Stimulated activated memory B cell treated with anti-CD40 and anti-IgM and Interleukin-4, amounts not matched to agents 10 μg/mL and 1 μg/mL and 100 μg/mL, for 72 hours (primary cell): ENCODE results near the gene R3HDM4.
"Not testable (repeated sequence)": the region's sequence is repeated elsewhere in the genome, so short reads cannot be mapped to it uniquely, and the experiment has no call there.

Source experiments
- ATAC-seq: fragments of 150-1000 bp; cut with Tn5 transposase; 2 replicates; pipeline ENCODE4 v1.10.0; 2021
- H3K27ac Mint-ChIP-seq: one replicate; pipeline ENCODE4 v1.8.0; 2022; ENCODE audit warnings: mild to moderate bottlenecking, mixed read lengths
- H3K27me3 Mint-ChIP-seq: one replicate; pipeline ENCODE4 v1.8.0; 2022; ENCODE audit warnings: mixed read lengths
- H3K36me3 Mint-ChIP-seq: one replicate; pipeline ENCODE4 v1.8.0; 2022; ENCODE audit warnings: mixed read lengths
- H3K4me1 Mint-ChIP-seq: one replicate; pipeline ENCODE4 v1.8.0; 2022; ENCODE audit warnings: mixed read lengths
- H3K4me3 Mint-ChIP-seq: one replicate; pipeline ENCODE4 v1.8.0; 2022; ENCODE audit warnings: mild to moderate bottlenecking, moderate library complexity, mixed read lengths
- H3K9me3 Mint-ChIP-seq: one replicate; pipeline ENCODE4 v1.8.0; 2022; ENCODE audit warnings: mixed read lengths

R3HDM4 gene

DNA sequence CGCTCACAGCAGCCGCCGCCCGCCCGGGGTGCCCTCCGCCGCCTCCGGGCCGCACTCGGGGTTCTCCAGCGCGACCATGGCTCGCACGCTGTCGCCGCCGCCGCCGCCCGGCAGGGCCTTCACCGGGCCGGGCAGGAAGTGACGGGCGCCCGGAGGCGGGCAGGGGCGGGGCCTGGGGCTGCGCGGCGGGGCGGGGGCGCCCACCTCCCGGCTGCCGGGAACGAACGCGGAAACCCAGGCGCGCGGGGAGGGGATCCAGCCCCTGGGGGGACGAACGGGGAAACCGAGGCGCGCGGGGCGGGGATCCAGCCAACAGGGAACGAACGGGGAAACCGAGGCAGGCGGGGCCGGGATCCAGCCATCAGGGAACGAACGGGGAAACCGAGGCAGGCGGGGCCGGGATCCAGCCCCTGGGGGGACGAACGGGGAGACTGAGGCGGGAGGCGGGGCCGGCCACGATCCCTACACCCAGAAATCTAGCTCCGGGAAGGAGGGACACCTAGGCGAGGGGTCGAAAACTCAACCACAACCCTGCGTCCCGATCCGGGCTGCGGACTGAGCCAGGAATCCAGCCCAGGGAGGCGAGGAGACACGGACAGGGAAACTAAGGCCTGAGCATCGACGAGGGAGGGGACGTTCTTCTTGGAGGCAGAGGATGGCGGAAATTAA is at the start of gene R3HDM4:
TSS of gene R3HDM4 (minus strand) at position 140 of the 669 bp plus-strand sequence. CDS start at position 78, 62 bp downstream.
- peak within 1 kb of the TSS; percentile 99 for H3K4me3 Mint-ChIP-seq
- H3K27me3 Mint-ChIP-seq, result no peaks in the 10 kb centered on the region
- peaks cover 13% of the 10 kb centered on the region for H3K36me3 Mint-ChIP-seq
- ATAC-seq, result peak; percentile 78
- peak within 1 kb of the TSS; percentile 92 for H3K27ac Mint-ChIP-seq
- H3K9me3 Mint-ChIP-seq, result no peaks in the 10 kb centered on the region
- H3K4me1 Mint-ChIP-seq, result peaks cover 40% of the 10 kb centered on the region

DNA sequence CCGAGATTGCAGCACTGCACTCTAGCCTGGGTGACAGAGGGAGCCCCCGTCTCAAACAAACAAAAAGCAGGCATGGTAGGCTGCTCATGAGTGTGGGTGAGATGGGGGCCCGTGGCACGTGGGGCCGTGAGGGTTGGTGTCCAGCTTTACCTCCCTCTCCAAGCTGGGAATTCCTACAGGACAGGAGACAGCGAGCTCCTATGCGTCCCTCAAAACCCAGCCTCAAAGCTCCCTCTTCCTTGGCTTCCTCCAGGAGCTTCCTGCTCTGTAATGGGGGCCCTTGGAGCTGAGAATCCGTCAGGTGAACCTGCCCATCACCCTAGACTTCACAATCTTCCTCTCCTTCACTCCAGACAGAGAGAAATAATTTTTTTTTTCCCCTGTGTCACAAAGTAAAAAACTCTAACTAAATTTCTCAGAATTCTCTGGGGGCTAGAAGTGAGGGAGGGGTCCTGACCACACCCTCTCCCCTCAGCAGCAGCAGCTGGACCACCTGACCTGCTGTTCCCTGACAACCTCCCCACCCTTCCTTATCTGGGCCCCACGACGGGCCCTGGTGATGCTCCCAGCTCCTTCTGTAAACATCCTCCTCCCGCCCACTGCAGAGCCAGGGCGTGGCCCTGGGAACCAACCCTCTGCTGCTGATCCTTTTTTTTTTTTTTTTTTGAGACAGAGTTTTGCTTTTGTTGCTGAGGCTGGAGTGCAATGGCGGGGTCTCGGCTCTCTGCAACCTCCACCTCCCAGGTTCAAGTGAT is 49.0 kb upstream of the R3HDM4 start:
- Mint-ChIP-seq H3K9me3 (no peaks in the 10 kb centered on the region), H3K4me1 (peaks cover 5% of the 10 kb centered on the region), H3K27ac (peak overlapping the region; percentile 57), H3K36me3 (peaks cover 67% of the 10 kb centered on the region), H3K4me3 (no peak overlapping the region), H3K27me3 (no peaks in the 10 kb centered on the region)
- ATAC-seq, result no peak

DNA sequence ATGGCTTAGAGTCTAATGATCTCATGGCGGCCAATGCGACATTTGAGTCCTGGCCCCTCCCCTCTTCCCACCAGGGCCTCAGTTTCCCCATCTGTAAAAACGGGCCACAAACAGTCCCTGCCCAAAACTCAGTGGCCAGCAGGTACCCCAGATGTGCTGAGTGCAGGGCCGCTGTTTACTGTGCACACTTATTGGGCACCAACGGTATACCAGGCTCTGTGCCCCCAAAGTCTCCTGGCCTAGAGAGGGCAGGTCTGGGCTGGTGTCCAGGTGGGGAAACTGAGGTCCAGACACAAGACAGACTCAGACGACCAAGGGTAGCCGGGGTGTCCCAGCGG is 47.6 kb upstream of the R3HDM4 start:
- H3K4me1 Mint-ChIP-seq, result peaks cover 6% of the 10 kb centered on the region
- no peaks in the 10 kb centered on the region for H3K9me3 Mint-ChIP-seq
- H3K27me3 Mint-ChIP-seq, result no peaks in the 10 kb centered on the region
- H3K36me3 Mint-ChIP-seq, result peaks cover 52% of the 10 kb centered on the region
- no peak for ATAC-seq
- no peak overlapping the region for H3K4me3 Mint-ChIP-seq
- H3K27ac Mint-ChIP-seq, result no peak overlapping the region

DNA sequence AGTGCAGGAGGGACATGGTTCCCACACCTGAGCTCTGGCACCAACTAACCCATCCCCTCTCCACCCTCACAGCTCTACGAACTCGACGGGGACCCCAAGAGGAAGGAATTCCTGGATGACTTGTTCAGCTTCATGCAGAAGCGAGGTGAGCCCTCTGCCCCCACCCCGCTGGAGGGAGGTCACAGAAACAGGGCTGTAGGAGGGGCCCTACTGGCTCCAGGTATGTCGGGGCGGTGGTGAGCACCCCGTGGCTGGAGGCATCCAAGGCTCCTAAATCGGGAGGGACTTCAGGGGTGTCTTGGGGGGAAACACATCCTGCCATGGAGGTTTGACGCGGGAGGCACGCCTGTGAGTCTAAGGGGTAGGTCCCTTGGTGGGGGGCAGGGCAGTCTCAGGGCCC is 47.0 kb upstream of the R3HDM4 start:
- Mint-ChIP-seq H3K4me3 (no peak overlapping the region), H3K27me3 (no peaks in the 10 kb centered on the region), H3K9me3 (no peaks in the 10 kb centered on the region), H3K4me1 (peaks cover 11% of the 10 kb centered on the region), H3K27ac (no peak overlapping the region), H3K36me3 (peaks cover 47% of the 10 kb centered on the region)
- ATAC-seq, result no peak

DNA sequence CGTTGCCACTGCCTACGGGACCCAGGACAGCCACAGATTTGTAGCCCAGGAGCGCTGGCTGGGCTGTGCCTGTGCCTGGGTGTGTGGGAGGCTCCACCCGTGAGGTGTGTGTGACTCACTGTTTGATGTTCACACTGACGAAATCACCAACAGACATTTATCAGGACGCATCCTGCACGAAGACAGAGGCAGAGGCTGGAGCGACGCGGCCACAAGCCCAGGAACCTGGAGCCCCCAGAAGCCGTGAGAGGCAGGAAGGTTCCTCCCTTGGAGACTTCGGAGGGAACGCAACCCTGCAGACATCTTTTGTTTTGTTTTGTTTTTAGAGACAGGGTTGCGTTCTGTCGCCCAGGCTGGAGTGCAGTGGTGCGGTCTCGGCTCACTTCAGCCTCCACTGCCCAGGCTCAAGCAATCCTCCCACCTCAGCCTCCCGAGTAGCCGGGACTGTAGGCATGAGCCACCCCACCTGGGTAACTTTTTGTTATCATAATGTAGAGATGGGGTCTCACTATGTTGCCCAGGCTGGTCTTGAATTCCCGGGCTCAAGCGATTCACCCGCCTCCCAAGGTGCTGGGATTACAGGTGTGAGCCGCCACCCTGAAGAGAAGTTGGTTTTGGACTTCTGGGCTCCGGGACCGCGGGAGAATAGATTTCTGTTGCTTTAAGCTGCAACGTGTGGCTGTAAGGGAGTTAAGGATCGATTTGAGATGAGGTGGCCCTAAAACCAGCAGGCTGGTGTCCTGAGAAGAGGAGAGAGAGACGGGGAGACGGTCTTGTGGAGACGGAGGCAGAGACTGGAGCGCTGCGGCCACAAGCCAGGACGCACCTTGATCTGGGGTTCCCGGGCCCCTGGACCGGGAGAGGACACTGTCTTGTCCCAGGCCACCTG is 46.2 kb upstream of the R3HDM4 start:
- no peak for ATAC-seq
- peaks cover 39% of the 10 kb centered on the region for H3K36me3 Mint-ChIP-seq
- no peak overlapping the region for H3K4me3 Mint-ChIP-seq
- no peaks in the 10 kb centered on the region for H3K27me3 Mint-ChIP-seq
- H3K4me1 Mint-ChIP-seq, result peaks cover 19% of the 10 kb centered on the region
- no peaks in the 10 kb centered on the region for H3K9me3 Mint-ChIP-seq
- no peak overlapping the region for H3K27ac Mint-ChIP-seq

DNA sequence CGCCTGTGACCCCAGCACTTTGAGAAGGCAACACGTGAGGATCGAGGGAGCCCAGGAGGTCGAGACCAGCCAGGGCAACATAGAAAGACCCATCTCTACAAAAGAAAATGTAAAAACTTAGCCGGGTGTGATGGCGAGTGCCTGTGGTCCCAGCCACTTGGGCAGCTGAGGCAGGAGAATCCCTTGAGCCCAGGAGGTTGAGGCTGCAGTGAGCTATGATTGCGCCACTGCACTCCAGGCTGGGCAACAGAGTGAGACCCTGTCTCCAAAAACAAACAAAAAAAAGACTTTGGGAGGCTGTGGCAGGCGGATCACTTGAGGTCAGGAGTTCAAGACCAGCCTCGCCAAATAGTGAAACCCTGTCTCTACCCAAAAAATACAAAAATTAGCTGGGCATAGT is 44.6 kb upstream of the R3HDM4 start:
- peaks cover 24% of the 10 kb centered on the region for H3K36me3 Mint-ChIP-seq
- not testable (repeated sequence) for H3K27ac Mint-ChIP-seq, ATAC-seq, H3K9me3 Mint-ChIP-seq, H3K27me3 Mint-ChIP-seq, H3K4me3 Mint-ChIP-seq
- peaks cover 35% of the 10 kb centered on the region for H3K4me1 Mint-ChIP-seq

DNA sequence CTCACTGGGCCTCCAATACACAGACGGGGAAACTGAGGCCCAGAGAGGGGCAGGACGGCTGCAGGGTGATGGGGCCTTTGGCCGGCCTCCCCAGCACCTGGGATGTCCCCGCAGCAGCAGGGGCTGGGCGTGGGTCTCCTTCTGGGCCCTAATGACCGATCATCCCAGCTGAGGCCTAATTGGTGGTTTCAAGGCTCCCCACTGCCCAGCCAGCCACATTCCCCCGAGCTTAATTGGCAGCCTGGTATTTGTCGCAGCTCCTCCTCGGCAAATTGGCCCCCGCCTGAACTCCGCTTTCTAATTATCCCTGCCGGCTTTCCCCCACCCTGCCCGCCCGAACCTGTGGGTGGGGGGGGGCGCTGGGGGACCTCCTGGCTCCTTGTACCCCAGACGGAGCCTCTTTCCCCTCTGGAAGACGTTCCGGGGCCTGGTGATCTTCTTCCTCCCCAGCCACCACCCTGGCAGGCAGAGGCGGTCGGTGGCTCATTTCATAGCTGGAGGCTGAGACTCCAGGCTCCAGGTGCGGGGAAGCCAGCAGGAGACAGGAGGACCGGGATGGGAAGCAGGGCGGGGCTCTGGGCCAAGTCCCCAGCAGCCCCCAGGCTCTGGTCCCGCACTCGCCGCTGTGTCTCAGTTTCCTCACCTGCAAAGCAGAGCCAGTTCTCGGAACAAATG is 43.9 kb upstream of the R3HDM4 start:
- H3K27me3 Mint-ChIP-seq, result no peaks in the 10 kb centered on the region
- no peak for ATAC-seq
- H3K4me3 Mint-ChIP-seq, result no peak overlapping the region
- H3K4me1 Mint-ChIP-seq, result peaks cover 32% of the 10 kb centered on the region
- H3K9me3 Mint-ChIP-seq, result no peaks in the 10 kb centered on the region
- peaks cover 19% of the 10 kb centered on the region for H3K36me3 Mint-ChIP-seq
- no peak overlapping the region for H3K27ac Mint-ChIP-seq

DNA sequence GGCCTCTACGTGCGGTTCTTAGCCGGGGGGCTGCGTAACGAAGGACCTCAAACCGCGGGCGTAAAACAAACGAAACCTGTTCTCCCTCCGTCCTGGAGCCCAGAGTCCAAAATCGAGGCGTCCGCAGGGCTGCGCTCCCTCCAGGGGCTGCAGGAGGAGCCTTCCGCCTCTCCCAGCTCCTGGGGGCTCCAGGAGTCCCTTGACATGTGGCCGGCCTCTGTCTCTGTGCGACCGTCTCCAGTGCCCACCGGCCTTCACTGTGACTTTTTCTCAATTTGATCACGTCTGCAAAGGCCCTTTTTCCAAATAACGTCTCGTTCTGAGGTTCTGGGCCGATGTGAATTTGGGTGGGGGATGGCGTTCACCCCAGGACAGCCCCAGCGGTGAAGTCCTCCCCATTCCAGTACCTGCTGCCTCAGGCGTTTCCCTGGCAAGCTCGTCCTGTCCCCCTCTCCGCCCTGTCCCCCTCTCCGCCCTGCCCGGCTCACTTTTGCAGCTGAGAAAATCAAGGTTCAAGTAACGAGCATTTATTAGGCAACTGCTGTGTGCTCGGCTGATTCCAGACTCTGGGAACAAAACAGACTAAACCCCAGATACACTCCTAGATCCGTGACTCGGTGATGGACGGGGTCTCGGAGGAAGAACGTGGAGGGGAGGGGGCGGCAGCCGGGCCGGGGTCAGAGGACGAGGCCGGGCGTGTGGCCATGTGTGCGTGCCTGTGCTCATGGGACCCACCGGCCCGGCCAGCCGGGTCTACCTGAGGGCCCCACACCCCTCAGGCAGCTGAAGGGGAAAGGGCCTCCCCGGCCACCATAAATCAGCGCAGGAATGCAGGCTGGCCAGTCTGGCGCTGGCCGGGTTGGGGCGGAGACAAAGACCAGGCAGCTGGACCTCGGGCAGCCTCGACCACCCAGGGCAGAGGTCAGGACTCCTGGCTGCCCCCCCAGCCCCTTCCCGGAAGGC is 43.1 kb upstream of the R3HDM4 start:
- peaks cover 39% of the 10 kb centered on the region for H3K4me1 Mint-ChIP-seq
- no peaks in the 10 kb centered on the region for H3K9me3 Mint-ChIP-seq
- H3K27ac Mint-ChIP-seq, result no peak overlapping the region
- H3K36me3 Mint-ChIP-seq, result peaks cover 17% of the 10 kb centered on the region
- no peaks in the 10 kb centered on the region for H3K27me3 Mint-ChIP-seq
- no peak for ATAC-seq
- H3K4me3 Mint-ChIP-seq, result no peak overlapping the region

DNA sequence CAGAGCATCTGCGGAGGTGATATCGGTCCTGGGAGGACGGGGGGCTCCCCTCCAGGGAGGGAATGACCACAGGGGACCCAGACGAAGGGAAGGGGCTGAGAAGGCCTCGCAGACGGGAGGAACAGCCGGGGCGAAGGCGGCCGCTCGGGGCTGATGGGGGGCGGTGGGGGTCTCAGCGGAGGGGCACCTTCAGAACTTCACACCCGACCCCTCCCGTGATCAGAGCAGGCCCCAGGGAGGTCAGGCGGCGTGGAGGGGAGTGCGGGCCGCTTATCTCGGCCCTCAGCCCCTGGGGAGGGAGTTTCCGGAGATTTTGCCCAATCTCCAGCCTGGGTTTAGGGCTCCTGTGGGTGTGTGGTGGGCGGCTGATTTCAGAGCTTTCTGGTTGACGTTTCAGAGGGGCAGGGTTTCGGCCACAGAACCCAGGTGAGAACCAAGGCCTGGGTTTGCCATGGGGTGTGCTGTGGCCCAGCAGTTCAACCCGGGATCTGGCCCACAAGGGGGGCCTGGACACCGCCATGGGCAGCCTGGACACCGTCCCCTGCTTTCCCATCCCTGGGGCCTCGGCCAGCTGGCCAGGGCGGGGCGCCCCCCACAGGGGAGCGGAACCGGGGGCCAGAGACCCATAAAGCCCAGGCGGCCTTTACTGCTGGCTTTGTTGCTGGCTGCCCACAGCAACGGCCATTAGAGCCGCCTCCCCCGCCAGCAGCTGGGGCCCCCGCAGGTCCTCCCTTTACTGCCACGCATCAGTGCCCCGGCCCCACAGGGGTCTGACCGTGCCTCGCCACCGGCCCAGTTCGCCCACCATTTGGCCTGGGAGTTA is 41.9 kb upstream of the R3HDM4 start:
- peak; percentile 76 for ATAC-seq
- peak overlapping the region; percentile 100 for H3K27ac Mint-ChIP-seq
- peaks cover 49% of the 10 kb centered on the region for H3K4me1 Mint-ChIP-seq
- peaks cover 13% of the 10 kb centered on the region for H3K36me3 Mint-ChIP-seq
- no peaks in the 10 kb centered on the region for H3K27me3 Mint-ChIP-seq
- peak overlapping the region; percentile 75 for H3K4me3 Mint-ChIP-seq
- no peaks in the 10 kb centered on the region for H3K9me3 Mint-ChIP-seq

DNA sequence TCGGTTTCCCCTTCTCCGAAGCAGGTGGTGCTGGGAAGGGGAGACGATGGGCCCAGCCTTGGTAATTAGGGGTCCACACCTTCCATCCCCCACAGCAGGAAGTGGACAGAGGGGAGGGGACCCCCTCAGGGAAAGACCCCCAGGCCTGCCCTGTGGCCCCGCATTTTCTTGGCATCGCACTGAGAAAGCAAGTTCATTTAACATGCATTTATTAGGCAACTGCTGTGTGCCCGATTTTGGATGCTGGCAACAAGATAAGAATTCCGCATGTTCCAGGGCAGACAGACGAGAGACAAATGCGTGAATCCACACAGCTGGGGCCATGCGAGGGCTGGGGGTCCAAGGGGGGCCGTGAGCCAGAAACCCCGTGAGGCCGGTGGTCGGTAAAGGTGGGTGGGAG is 41.3 kb upstream of the R3HDM4 start:
- H3K27ac Mint-ChIP-seq, result peak overlapping the region; percentile 100
- H3K4me3 Mint-ChIP-seq, result peak overlapping the region; percentile 75
- H3K36me3 Mint-ChIP-seq, result peaks cover 6% of the 10 kb centered on the region
- ATAC-seq, result peak; percentile 2
- H3K27me3 Mint-ChIP-seq, result no peaks in the 10 kb centered on the region
- H3K4me1 Mint-ChIP-seq, result peaks cover 55% of the 10 kb centered on the region
- H3K9me3 Mint-ChIP-seq, result no peaks in the 10 kb centered on the region

DNA sequence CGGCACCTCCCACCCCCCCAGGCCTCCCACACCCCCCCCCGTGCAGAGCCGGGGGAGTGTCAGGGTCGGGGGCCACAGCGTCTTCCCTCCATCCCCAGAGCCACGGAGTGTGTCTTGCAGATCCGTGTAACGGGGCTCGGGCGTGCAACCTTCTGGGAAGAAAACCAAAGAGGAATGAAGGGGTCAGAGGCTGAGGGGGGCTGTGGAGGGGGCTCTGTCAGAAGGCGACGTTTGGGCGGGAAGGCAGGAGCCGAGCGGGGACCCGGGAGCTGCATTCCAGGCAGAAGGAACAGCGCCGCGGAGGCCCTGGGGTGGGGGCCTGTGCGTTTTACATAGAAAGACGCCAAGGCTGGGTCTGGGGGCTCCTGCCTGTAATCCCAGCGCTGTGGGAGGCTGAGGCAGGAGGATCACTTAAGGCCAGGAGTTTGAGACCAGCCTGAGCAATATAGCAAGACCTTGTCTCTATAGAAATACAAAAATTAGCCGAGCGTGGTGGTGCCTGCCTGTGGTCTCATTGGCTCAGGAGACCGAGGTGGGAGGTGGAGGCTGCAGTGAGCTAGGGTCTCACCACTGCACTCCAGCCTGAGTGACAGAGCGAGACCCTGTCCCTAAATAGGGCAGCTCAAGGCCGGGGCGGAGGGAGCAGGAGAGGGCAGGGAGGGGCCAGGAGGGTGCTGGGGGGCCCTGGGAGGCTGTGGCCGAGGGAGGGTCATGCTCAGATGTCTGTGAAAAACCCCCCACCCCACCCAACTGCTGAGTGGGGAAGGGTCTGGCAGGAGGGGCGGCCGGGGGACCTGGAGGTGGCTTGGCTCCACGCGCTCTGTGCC is 40.6 kb upstream of the R3HDM4 start:
- Mint-ChIP-seq H3K4me3 (peak overlapping the region; percentile 80), H3K27me3 (no peaks in the 10 kb centered on the region), H3K36me3 (peaks cover 2% of the 10 kb centered on the region), H3K4me1 (peaks cover 60% of the 10 kb centered on the region), H3K9me3 (no peaks in the 10 kb centered on the region), H3K27ac (peak overlapping the region; percentile 100)
- no peak for ATAC-seq

DNA sequence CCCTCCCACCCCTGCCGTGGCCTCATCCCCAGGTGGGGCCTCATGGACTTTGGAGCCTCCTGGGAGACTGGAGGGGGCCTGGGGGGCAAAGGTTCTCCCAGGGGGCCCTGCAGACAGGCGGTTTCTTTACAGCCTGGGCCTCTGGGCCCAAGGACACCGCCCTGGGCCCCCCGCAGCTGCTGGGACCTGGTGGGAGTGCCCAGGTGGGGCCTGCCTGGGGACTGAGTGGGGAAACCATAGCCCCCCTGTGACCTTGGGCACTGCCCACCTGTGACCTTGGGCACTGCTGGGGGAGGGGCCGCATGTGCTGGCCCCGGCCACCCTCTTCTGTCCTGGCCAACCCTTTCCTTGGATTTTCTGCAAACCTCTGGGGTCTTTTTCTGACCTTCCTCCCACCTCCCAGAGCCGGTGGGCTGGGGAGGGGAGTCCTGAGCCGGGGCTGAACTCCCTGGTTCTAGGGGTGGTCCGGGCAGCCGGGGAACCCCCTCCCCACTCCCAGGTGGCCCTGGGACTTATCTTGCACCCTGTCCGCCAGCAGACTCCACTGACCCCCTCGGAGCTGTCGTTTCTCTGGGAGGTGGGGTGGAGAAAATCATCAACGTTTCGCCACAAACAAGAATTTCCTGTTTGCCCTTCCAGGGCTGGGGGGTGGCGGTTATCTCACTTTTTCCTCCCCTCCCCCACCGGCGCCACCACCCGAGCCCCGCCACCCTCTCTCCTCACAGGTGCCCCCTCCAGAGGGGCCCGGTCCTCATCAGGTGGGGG is 39.8 kb upstream of the R3HDM4 start:
- peaks cover 68% of the 10 kb centered on the region for H3K4me1 Mint-ChIP-seq
- peak overlapping the region; percentile 80 for H3K4me3 Mint-ChIP-seq
- no peaks in the 10 kb centered on the region for H3K27me3 Mint-ChIP-seq
- ATAC-seq, result peak; percentile 12
- H3K36me3 Mint-ChIP-seq, result peaks cover 6% of the 10 kb centered on the region
- peak overlapping the region; percentile 100 for H3K27ac Mint-ChIP-seq
- H3K9me3 Mint-ChIP-seq, result no peaks in the 10 kb centered on the region
